GM18909 (cell line): Measurements from ENCODE around the gene CATSPER1.

Source experiments
- ATAC-seq: cut with Tn5 transposase; IDR thresholded peaks from one replicate; pipeline ENCODE4 v1.9.1; 2021; ENCODE audit warnings: mild to moderate bottlenecking; ENCODE audit not compliant: unreplicated experiment, poor library complexity

CATSPER1 gene

GRCh38 chr11:66006134-66006890 lies 20.0 kb downstream of the CATSPER1 start:
- no peak for ATAC-seq

GRCh38 chr11:66004186-66004585 lies 22.1 kb downstream of the CATSPER1 start:
- no peak for ATAC-seq

GRCh38 chr11:66003291-66003690 lies 23.0 kb downstream of the CATSPER1 start:
- ATAC-seq = no peak

GRCh38 chr11:66002648-66003225 lies 23.5 kb downstream of the CATSPER1 start:
- peak; percentile 47 for ATAC-seq

GRCh38 chr11:66001942-66002647 lies 24.2 kb downstream of the CATSPER1 start, which contains the start of the genes BANF1 and EIF1AD:
Gene BANF1, plus strand, starts transcription at chr11:66002503. Its CDS starts 748 bp downstream, at chr11:66003251.
Gene EIF1AD, minus strand, starts transcription at chr11:66002157. Its CDS starts 1,768 bp downstream, at chr11:66000389.
- ATAC-seq = peak; percentile 71

- ATAC-seq = no peak
These were observed 29.0 kb downstream of the CATSPER1 start for GRCh38 chr11:65997286-65997685.

GRCh38 chr11:65992056-65992455 lies 34.2 kb downstream of the CATSPER1 start:
- ATAC-seq = no peak

GRCh38 chr11:65988791-65989592 lies 37.3 kb downstream of the CATSPER1 start:
- peak; percentile 92 for ATAC-seq

- no peak for ATAC-seq
These were observed 38.9 kb downstream of the CATSPER1 start for GRCh38 chr11:65987336-65987735.

GRCh38 chr11:65983589-65983987 lies 42.7 kb downstream of the CATSPER1 start:
- no peak for ATAC-seq

- no peak for ATAC-seq
These were observed 43.3 kb downstream of the CATSPER1 start for GRCh38 chr11:65982824-65983588.

- ATAC-seq = no peak
These were observed 44.1 kb downstream of the CATSPER1 start for GRCh38 chr11:65981972-65982823.

- ATAC-seq = no peak
These were observed 45.1 kb downstream of the CATSPER1 start for GRCh38 chr11:65981101-65981740.

GRCh38 chr11:65979261-65979759 lies 47.0 kb downstream of the CATSPER1 start:
- no peak for ATAC-seq

GRCh38 chr11:65978391-65979238 lies 47.7 kb downstream of the CATSPER1 start:
- ATAC-seq = no peak

- ATAC-seq = no peak
These were observed 48.5 kb downstream of the CATSPER1 start for GRCh38 chr11:65977621-65978390.
